Large intestine (tissue), 3 donors: ENCODE measurements around the gene NOD1. TPM values are rescaled to one million over a fixed set of nuclear protein-coding genes. Genes with fewer than 3 reads are reported as not detected.
"Not testable (repeated sequence)": the region's sequence is repeated elsewhere in the genome, so short reads cannot be mapped to it uniquely, and the experiment has no call there.

Experiments used
- DNase-seq, 2 donors: peaks; one replicate each; pipeline versions ENCODE4 v3.0.0 to v3.0.0-alpha.2; 2013
- H3K27ac ChIP-seq: one replicate; pipeline ENCODE4 v1.5.1; 2013; ENCODE audit warnings: low read length
- H3K27me3 ChIP-seq: 2 replicates; pipeline ENCODE4 v1.6.1; 2013; ENCODE audit warnings: low read length; ENCODE audit not compliant: control insufficient read depth, insufficient read depth
- H3K36me3 ChIP-seq: 2 replicates; pipeline ENCODE4 v1.6.1; 2013; ENCODE audit warnings: low read length; ENCODE audit not compliant: control insufficient read depth, insufficient read depth
- H3K4me1 ChIP-seq: one replicate; pipeline ENCODE4 v1.6.1; 2013; ENCODE audit warnings: low read length; ENCODE audit not compliant: control insufficient read depth, insufficient read depth
- H3K4me3 ChIP-seq: one replicate; pipeline ENCODE4 v1.5.1; 2013; ENCODE audit warnings: low read length
- H3K9me3 ChIP-seq: one replicate; pipeline ENCODE4 v1.6.1; 2013; ENCODE audit warnings: mild to moderate bottlenecking, low read depth, low read length, moderate library complexity; ENCODE audit not compliant: control insufficient read depth
- WGBS: methylation state at CpG from one replicate; pipeline ENCODE4 v1.1.5; 2013; ENCODE audit warnings: low lambda C conversion rate; ENCODE audit not compliant: insufficient coverage; 5-methylcytosine and 5-hydroxymethylcytosine counted together
- polyA plus RNA-seq: library from polyadenylated mRNA; unstranded; fragments of 120-200 nt; gene quantifications from one replicate; pipeline ENCODE4 v1.2.1, GENCODE V29; 2013

Gene NOD1
- polyA plus RNA-seq, 1 donor: 7.5 TPM

DNA sequence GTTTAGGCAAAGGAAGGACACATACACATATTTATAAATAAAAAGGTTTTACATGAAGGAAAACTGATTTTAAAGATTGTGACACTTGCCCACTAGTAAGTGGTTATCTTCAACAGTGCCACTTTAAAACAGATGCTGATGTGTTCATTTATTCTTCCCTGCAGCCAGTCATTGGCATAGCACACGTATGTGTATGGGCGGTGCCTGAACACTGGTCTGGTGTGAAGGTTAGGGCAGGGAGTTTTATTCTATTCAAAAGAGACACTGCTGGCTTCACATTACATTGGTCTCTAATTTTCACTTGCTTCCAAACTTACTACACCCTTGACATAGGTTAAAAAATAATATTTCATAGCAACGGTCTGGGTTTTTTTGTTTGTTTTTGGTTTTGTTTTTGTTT, 57.9 kb downstream of the NOD1 start:
- H3K9me3 ChIP-seq: no peaks in the 10 kb centered on the region
- DNase-seq: no peak
- peaks cover 12% of the 10 kb centered on the region for H3K36me3 ChIP-seq
- H3K27ac ChIP-seq: no peak overlapping the region
- H3K27me3 ChIP-seq: no peaks in the 10 kb centered on the region
- no peaks in the 10 kb centered on the region for H3K4me1 ChIP-seq
- no CpG with 5 or more reads among the region's 3 CpGs for WGBS
- H3K4me3 ChIP-seq: no peak overlapping the region

DNA sequence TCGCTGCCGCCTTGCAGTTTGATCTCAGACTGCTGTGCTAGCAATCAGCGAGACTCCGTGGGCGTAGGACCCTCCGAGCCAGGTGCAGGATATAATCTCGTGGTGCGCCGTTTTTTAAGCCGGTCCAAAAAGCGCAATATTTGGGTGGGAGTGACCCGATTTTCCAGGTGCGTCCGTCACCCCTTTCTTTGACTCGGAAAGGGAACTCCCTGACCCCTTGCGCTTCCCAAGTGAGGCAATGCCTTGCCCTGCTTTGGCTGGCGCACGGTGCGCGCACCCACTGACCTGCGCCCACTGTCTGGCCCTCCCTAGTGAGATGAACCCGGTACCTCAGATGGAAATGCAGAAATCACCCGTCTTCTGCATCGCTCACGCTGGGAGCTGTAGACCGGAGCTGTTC, 58.5 kb downstream of the NOD1 start:
- not testable (repeated sequence) for H3K27ac ChIP-seq, H3K4me3 ChIP-seq, DNase-seq, H3K27me3 ChIP-seq, H3K4me1 ChIP-seq, H3K9me3 ChIP-seq
- no CpG with 5 or more reads among the region's 26 CpGs for WGBS
- peaks cover 12% of the 10 kb centered on the region for H3K36me3 ChIP-seq

DNA sequence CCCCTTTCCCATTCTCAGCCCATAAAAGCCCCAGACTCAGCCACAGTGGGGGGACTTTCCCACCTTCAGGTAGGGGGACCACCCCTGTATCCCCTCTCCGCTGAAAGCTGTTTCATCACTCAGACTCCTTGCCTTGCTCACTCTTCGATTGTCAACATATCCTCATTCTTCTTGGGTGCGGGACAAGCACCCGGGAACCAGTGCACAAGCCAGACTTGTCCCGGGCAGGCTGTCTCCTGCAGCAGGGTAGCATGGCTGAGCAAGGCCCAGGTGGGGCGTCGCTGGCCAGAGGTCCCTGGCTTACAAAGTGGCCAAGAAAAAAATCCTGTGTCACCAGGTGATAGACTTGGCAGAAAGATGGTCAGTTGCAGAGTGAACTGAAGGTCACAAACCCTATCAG, 64.7 kb downstream of the NOD1 start:
- no CpG with 5 or more reads among the region's 7 CpGs for WGBS
- Histone ChIP-seq H3K36me3 (no peaks in the 10 kb centered on the region), H3K4me3 (no peak overlapping the region), H3K27ac (no peak overlapping the region), H3K27me3 (no peaks in the 10 kb centered on the region), H3K9me3 (peaks cover 6% of the 10 kb centered on the region), H3K4me1 (no peaks in the 10 kb centered on the region)
- no peak for DNase-seq

DNA sequence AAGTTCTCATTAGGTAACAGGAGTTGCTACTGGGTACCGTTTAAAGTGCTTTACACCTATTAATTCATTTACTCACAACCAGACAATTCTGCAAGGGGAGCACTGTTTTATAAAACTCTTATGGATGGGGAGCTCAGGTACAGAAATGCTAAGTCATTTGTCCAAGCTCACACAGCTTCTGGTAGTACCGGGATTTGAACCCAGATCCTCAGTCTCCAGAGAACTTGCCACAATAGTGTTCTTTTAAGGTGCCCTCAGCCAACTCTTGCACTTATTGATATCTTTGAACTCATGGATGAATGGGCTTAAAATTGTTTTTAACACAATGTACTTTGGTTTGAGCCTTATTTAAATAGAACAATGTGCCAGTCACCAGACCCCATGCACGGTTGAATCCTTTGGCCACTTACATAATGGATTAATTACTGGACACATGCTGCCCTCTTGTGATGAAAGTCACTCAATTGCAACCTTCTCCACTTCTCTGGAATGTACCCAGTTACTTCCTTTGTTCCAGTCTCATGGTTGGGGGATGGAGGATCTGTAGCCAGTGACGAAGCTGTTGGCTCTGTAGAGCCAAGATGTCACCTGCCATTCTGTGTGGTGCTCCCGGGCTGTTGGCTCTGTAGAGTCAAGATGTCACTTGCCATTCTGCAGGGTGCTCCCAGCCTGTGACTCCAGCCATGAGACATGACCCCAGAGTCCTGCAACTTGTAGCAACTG, 65.6 kb downstream of the NOD1 start:
- Histone ChIP-seq H3K27me3 (no peaks in the 10 kb centered on the region), H3K9me3 (peaks cover 6% of the 10 kb centered on the region), H3K4me1 (no peaks in the 10 kb centered on the region), H3K4me3 (no peak overlapping the region), H3K27ac (no peak overlapping the region), H3K36me3 (no peaks in the 10 kb centered on the region)
- WGBS: no CpG with 5 or more reads among the region's 5 CpGs
- peak; percentile 42 to 59 for DNase-seq

DNA sequence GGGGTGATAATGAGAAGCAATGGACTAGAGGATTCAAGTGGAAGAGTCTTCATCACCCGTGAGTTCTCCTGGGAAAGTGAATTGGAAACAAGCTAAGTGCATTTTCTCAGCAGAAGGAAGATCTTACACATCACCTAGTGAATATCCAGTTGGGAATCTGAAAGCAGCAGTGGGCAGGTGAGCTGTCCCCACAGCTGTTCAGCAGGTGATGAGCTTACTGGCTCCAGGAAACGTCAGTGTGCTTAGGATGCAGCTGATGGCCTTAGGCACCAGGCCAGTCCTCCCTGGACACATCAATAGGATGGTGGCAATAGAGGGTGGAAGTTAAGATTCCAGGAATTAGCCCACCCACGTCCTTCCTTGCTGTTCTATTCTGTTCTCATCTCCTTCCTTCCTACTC, 66.7 kb downstream of the NOD1 start:
- H3K27me3 ChIP-seq: no peaks in the 10 kb centered on the region
- DNase-seq: no peak
- H3K4me1 ChIP-seq: no peaks in the 10 kb centered on the region
- no peak overlapping the region for H3K4me3 ChIP-seq
- no peak overlapping the region for H3K27ac ChIP-seq
- H3K9me3 ChIP-seq: peaks cover 6% of the 10 kb centered on the region
- H3K36me3 ChIP-seq: no peaks in the 10 kb centered on the region
- WGBS: no CpG with 5 or more reads among the region's 3 CpGs

DNA sequence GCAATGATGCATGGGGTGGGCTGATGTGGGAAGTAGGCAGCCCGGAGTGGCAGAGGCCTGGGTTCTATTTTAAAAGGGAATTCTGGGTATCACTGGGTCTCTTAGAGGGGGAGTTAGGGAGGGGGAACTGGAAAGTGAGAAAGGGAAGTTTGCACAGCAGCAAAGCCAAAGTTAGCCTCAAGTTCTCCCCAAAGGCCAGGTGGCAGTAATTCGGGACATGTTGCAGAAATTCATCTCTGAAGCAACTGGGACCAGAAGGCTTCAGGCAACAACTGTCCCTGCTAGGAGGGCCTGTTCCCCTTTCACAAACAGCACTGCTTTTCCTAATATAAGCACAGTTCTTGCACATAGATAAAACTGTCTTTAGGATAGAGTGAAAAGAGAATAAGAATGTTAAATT, 67.4 kb downstream of the NOD1 start:
- no peaks in the 10 kb centered on the region for H3K27me3 ChIP-seq
- DNase-seq: no peak
- H3K27ac ChIP-seq: no peak overlapping the region
- no peaks in the 10 kb centered on the region for H3K4me1 ChIP-seq
- peaks cover 6% of the 10 kb centered on the region for H3K9me3 ChIP-seq
- H3K4me3 ChIP-seq: no peak overlapping the region
- no peaks in the 10 kb centered on the region for H3K36me3 ChIP-seq
- no CpG with 5 or more reads among the region's 2 CpGs for WGBS

DNA sequence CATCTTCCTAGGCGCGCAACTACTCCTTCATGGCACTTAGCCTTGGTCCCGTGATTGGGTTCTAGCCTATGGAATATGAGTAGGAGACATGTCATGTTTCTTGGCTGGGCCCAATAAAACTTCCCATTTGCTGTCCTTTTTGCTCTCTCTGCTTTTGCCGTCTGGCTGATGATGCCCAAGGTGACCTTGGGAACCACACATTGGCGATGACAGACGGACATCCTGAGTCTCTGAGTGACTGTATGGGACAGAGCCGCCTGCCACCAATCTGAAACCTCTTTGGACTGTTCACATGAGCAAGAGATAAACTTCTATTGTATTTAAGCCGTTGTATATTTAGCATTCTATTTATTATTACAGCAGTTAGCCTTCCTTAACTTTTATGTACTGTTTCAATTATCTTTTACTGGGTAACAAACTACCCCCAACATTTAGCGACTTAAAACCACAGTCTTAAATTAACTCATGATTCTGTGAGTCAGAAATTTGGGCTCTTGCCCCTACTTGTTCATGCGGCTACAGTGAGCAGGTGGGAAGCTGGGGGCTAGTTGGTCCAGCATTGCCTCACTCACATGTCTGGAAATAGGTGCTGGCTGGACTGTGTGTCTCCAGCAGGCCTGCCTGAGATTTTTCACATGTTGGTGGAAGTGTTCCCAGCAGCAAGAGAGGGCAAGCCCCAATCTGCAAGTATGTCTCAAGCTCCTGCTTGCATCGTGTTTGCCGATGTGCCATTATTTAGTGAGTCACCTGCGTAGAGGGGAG, 71.7 kb downstream of the NOD1 start:
- no peaks in the 10 kb centered on the region for H3K4me1 ChIP-seq
- DNase-seq: no peak
- peaks cover 4% of the 10 kb centered on the region for H3K36me3 ChIP-seq
- no peaks in the 10 kb centered on the region for H3K27me3 ChIP-seq
- no peaks in the 10 kb centered on the region for H3K9me3 ChIP-seq
- no peak overlapping the region for H3K4me3 ChIP-seq
- WGBS: 100% methylated on average over 1 of the region's 13 CpGs
- H3K27ac ChIP-seq: no peak overlapping the region

DNA sequence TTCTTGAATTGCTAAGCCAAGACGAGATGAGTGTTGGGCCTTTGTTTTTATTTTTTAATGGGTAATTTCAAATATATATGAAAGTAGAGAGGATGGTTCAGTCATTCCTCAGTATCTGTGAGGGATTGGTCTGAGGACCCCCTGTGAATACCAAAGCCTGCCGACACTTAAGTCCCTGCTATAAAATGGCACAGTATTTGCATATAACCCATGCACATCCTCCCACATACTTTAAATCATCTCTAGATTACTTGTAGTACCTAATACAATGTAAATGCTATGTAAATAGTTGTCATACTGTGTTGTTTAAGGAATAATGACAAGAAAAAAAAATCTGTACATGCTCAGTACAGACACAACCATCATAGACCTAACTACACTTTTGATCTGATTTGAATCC, 73.4 kb downstream of the NOD1 start:
- no peaks in the 10 kb centered on the region for H3K27me3 ChIP-seq
- H3K9me3 ChIP-seq: no peaks in the 10 kb centered on the region
- WGBS: no CpG with 5 or more reads among the region's 2 CpGs
- no peak overlapping the region for H3K4me3 ChIP-seq
- no peak for DNase-seq
- no peak overlapping the region for H3K27ac ChIP-seq
- peaks cover 4% of the 10 kb centered on the region for H3K36me3 ChIP-seq
- H3K4me1 ChIP-seq: no peaks in the 10 kb centered on the region

DNA sequence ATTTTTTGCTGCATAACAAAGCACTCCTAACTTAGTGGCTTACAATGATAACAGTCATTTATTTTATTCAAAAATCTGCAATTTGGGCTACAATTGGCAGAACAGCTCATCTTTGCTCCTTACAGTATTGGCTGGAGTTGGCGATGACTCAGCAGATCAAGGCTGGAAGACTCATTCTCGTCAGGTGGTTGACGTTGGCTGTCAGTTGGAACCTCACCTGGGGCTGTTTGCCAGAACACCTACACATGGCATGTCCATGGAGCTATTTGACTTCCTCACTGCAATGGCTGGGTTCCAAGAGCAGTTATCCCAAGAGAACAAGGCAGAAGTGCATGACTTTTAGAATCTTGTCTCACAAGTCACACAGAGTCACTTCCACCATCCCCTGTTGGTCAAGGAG, 75.1 kb downstream of the NOD1 start:
- Histone ChIP-seq H3K27ac (no peak overlapping the region), H3K4me1 (no peaks in the 10 kb centered on the region), H3K9me3 (no peaks in the 10 kb centered on the region), H3K4me3 (no peak overlapping the region), H3K36me3 (peaks cover 4% of the 10 kb centered on the region), H3K27me3 (no peaks in the 10 kb centered on the region)
- no peak for DNase-seq
- WGBS: 100% methylated on average over 1 of the region's 3 CpGs

DNA sequence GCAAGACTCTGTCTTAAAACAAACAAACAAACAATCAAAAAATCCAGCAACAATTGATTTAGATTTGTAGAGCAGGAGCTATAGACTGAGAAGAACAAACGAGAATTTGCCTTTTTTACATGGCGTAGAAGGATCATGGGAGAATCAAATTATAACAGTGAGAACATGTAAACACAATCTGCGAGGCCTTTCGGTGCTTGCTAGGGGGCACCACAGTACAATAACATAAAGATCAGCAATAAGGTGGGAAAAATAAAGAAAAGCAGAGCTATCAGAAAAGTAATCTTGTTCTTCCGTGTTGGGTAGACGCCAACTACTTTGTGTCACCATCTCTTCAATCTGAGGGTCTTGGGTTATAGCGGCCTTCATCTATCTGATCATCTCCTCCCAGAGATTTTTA, 82.2 kb downstream of the NOD1 start:
- no peak overlapping the region for H3K27ac ChIP-seq
- no peaks in the 10 kb centered on the region for H3K27me3 ChIP-seq
- no peaks in the 10 kb centered on the region for H3K4me1 ChIP-seq
- no peaks in the 10 kb centered on the region for H3K9me3 ChIP-seq
- H3K4me3 ChIP-seq: no peak overlapping the region
- no peaks in the 10 kb centered on the region for H3K36me3 ChIP-seq
- WGBS: 87% methylated on average over 6 of the region's 7 CpGs
- no peak for DNase-seq

DNA sequence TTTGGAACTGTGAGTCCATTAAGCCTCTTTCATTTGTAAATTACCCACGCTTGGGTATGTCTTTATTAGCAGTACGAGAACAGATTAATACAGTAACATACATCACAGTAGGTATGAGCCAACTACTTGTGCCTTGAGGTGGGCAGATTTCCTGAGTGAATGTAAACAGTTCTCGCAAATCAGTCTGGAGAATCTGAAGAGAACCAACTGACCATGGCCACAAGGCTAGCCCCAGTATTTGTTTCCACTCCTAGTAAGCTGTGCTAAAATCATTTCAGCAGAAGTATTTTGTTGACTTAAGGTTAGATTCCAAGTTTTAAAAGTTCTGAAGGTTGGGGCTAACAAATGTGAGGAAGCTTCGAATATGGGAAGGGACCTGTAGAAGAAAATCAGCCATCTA, 82.9 kb downstream of the NOD1 start:
- WGBS: 100% methylated on average over 1 of the region's 4 CpGs
- H3K27ac ChIP-seq: no peak overlapping the region
- no peaks in the 10 kb centered on the region for H3K9me3 ChIP-seq
- no peaks in the 10 kb centered on the region for H3K4me1 ChIP-seq
- DNase-seq: no peak
- H3K36me3 ChIP-seq: no peaks in the 10 kb centered on the region
- no peaks in the 10 kb centered on the region for H3K27me3 ChIP-seq
- no peak overlapping the region for H3K4me3 ChIP-seq
